HepG2 (cell line): ENCODE measurements around the gene AAMP. TPM values are rescaled to one million over a fixed set of nuclear protein-coding genes. Genes with fewer than 3 reads are reported as not detected.
A peak's percentile ranks its signal among the peaks of the same experiment; 100 is the strongest.

Source experiments
- AGO1 ChIP-seq: fragments of 200-400 bp; formaldehyde crosslinking; IDR thresholded peaks from 2 replicates; pipeline ENCODE4 v1.6.1; 2017; ENCODE audit warnings: mild to moderate bottlenecking, low read depth, low read length, moderate library complexity; ENCODE audit not compliant: poor library complexity, severe bottlenecking
- FOXO1 ChIP-seq: sonication (generic); formaldehyde crosslinking; IDR thresholded peaks from 2 replicates; pipeline ENCODE4 v1.4.0; 2020; ENCODE audit warnings: missing genetic modification reagents
- GMEB2 ChIP-seq: IDR thresholded peaks from 2 replicates; pipeline ENCODE4 v1.6.1; 2016; ENCODE audit warnings: missing biosample characterization, missing genetic modification reagents, low read depth
- ISL2 ChIP-seq: sonication (generic); formaldehyde crosslinking; IDR thresholded peaks from 2 replicates; pipeline ENCODE4 v1.5.0; 2020; ENCODE audit warnings: missing genetic modification reagents
- MATR3 ChIP-seq: sonication (generic); formaldehyde crosslinking; IDR thresholded peaks from 2 replicates; pipeline ENCODE4 v1.4.0; 2020; ENCODE audit warnings: missing genetic modification reagents
- PAWR ChIP-seq: sonication (generic); formaldehyde crosslinking; IDR thresholded peaks from 2 replicates; pipeline ENCODE4 v1.4.0; 2020; ENCODE audit warnings: missing genetic modification reagents, mild to moderate bottlenecking, borderline replicate concordance
- RARA ChIP-seq: IDR thresholded peaks from 2 replicates; pipeline ENCODE4 v1.6.1; 2016; ENCODE audit warnings: missing genetic modification reagents, missing compliant biosample characterization
- RCOR2 ChIP-seq: IDR thresholded peaks from 2 replicates; pipeline ENCODE4 v1.6.1; 2016; ENCODE audit warnings: missing biosample characterization, missing genetic modification reagents
- RFX3 ChIP-seq: IDR thresholded peaks from 2 replicates; pipeline ENCODE4 v1.6.1; 2016; ENCODE audit warnings: missing biosample characterization, missing genetic modification reagents
- SMAD3 ChIP-seq: sonication (generic); formaldehyde crosslinking; IDR thresholded peaks from 2 replicates; pipeline ENCODE4 v1.4.0; 2020; ENCODE audit warnings: missing genetic modification reagents
- SMC3 ChIP-seq: IDR thresholded peaks from 2 replicates; pipeline ENCODE4 v1.6.1; 2011; ENCODE audit warnings: low read length, improper control_type of control experiment
- THRA ChIP-seq: sonication (generic); formaldehyde crosslinking; IDR thresholded peaks from 2 replicates; pipeline ENCODE4 v1.4.0; 2020; ENCODE audit warnings: missing genetic modification reagents, borderline replicate concordance
- ZBTB2 ChIP-seq: sonication (generic); formaldehyde crosslinking; IDR thresholded peaks from 2 replicates; pipeline ENCODE4 v1.8.0; 2022; ENCODE audit warnings: low read depth, missing genetic modification reagents
- ZBTB39 ChIP-seq: sonication (generic); formaldehyde crosslinking; IDR thresholded peaks from 2 replicates; pipeline ENCODE4 v1.5.0; 2020; ENCODE audit warnings: missing genetic modification reagents
- ZNF816 ChIP-seq: sonication (generic); formaldehyde crosslinking; IDR thresholded peaks from 2 replicates; pipeline ENCODE4 v1.8.0; 2022; ENCODE audit warnings: missing genetic modification reagents, mild to moderate bottlenecking, borderline replicate concordance
- polyA plus RNA-seq, 8 experiments: library from polyadenylated mRNA; depleted of rRNA in 3 of 8; stranded (reverse) in 7 of 8; unstranded in 1 of 8; fragments of >200 nt; fragmentation: Illumina TruSeq in 4 of 8; extraction: Trizol in 4 of 8; gene quantifications; 2 replicates each; pipeline versions ENCODE4 v1.2.1 to v1.2.3, GENCODE V29; 2011 to 2016; ENCODE audit warnings: low read depth in 4 of 8, missing spikeins in 1 of 8, mixed read lengths in 1 of 8; ENCODE audit not compliant: insufficient read depth in 1 of 8
- total RNA-seq, 5 experiments: library from RNA; depleted of rRNA; stranded (reverse); fragments of >200 nt; fragmentation: Illumina TruSeq; extraction: Trizol; gene quantifications; 2 replicates each; pipeline ENCODE4 v1.2.3, GENCODE V29; 2016; ENCODE audit warnings: low read depth in 1 of 5
- TF ChIP-seq, protein P1 (sequence below): sonication (generic); formaldehyde crosslinking; IDR thresholded peaks from 2 replicates; pipeline ENCODE4 v1.4.0; 2020; ENCODE audit warnings: missing genetic modification reagents, mild to moderate bottlenecking, borderline replicate concordance
- TF ChIP-seq, protein P2 (sequence below): sonication (generic); formaldehyde crosslinking; IDR thresholded peaks from 2 replicates; pipeline ENCODE4 v1.8.0; 2022; ENCODE audit warnings: mild to moderate bottlenecking, missing genetic modification reagents, borderline replicate concordance

Gene AAMP
- total and polyA plus RNA-seq, 2 of the 13 experiments (the other 11 are each of a cell fraction or from before 2014, with no cell fraction given) = 110 to 186 TPM

DNA sequence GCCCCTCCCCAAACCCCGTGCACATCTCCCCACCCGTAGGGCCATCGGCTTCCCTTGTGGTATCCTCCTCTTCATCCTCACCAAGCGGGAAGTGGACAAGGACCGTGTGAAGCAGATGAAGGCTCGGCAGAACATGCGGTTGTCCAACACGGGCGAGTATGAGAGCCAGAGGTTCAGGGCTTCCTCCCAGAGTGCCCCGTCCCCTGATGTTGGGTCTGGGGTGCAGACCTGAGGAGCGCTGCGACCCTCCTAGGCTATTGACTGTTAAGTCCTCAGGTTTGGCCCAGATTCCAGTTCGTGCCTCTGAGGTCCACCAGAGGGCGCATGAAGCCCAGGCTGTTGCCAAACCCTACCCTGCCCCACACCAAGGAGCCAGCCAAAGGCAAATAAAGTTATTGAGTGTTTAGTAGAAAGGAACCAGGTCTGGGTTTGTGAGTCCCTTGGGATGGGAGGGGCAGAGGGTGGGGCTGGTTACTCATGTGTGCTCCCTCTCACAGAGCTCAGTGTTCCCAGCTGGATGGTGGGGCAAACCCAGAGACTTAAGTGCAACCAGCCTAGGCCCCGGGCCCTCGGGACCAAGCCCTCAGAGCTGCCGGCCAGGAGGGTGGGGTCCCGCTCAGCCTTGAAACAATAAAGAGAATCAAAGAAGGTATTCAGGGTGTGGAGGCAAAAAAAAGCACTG is 2.7 kb upstream of the AAMP start (continued):
- TF ChIP-seq GMEB2 (CRISPR knock-in tag) (0 out of 2 replicates have a peak, but pooled peaks have one; percentile 30), MATR3 (CRISPR knock-in tag) (no peak), AGO1 (peak; percentile 44), RCOR2 (CRISPR knock-in tag) (no peak), THRA (CRISPR knock-in tag) (peak; percentile 78), FOXO1 (CRISPR knock-in tag) (no peak), ZNF816 (CRISPR knock-in tag) (no peak), ZBTB2 (CRISPR knock-in tag) (no peak), ISL2 (CRISPR knock-in tag) (0 out of 2 replicates have a peak, but pooled peaks have one; percentile 3), PAWR (CRISPR knock-in tag) (no peak), SMAD3 (0 out of 2 replicates have a peak, but pooled peaks have one; percentile 37), SMC3 (peak; percentile 96), RFX3 (CRISPR knock-in tag) (no peak), ZBTB39 (no peak), RARA (CRISPR knock-in tag) (peak; percentile 17; the same call in 1 of the 2 replicates)
- TF ChIP-seq, protein P1, sequence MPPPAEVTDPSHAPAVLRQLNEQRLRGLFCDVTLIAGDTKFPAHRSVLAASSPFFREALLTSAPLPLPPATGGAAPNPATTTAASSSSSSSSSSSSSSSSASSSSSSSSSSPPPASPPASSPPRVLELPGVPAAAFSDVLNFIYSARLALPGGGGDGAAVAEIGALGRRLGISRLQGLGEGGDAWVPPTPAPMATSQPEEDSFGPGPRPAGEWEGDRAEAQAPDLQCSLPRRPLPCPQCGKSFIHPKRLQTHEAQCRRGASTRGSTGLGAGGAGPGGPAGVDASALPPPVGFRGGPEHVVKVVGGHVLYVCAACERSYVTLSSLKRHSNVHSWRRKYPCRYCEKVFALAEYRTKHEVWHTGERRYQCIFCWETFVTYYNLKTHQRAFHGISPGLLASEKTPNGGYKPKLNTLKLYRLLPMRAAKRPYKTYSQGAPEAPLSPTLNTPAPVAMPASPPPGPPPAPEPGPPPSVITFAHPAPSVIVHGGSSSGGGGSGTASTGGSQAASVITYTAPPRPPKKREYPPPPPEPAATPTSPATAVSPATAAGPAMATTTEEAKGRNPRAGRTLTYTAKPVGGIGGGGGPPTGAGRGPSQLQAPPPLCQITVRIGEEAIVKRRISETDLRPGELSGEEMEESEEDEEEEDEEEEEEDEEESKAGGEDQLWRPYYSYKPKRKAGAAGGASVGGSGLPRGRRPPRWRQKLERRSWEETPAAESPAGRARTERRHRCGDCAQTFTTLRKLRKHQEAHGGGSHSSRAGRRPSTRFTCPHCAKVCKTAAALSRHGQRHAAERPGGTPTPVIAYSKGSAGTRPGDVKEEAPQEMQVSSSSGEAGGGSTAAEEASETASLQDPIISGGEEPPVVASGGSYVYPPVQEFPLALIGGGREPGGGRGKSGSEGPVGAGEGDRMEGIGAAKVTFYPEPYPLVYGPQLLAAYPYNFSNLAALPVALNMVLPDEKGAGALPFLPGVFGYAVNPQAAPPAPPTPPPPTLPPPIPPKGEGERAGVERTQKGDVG = no peak
- TF ChIP-seq, protein P2, sequence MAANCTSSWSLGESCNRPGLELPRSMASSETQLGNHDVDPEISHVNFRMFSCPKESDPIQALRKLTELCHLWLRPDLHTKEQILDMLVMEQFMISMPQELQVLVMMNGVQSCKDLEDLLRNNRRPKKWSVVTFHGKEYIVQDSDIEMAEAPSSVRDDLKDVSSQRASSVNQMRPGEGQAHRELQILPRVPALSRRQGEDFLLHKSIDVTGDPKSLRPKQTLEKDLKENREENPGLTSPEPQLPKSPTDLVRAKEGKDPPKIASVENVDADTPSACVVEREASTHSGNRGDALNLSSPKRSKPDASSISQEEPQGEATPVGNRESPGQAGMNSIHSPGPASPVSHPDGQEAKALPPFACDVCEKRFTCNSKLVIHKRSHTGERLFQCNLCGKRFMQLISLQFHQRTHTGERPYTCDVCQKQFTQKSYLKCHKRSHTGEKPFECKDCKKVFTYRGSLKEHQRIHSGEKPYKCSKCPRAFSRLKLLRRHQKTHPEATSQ = no peak
